Ishikawa (cell line): ENCODE results near the gene LMAN2.

Experiments used
- CEBPB ChIP-seq: IDR thresholded peaks from 2 replicates; pipeline ENCODE4 v1.6.1; 2012
- EGR1 ChIP-seq: IDR thresholded peaks from 2 replicates; pipeline ENCODE4 v1.6.1; 2012
- EP300 ChIP-seq: IDR thresholded peaks from 2 replicates; pipeline ENCODE4 v1.6.1; 2012; ENCODE audit warnings: borderline replicate concordance
- FOXM1 ChIP-seq: IDR thresholded peaks from 2 replicates; pipeline ENCODE4 v1.6.1; 2012; ENCODE audit warnings: low read depth, borderline replicate concordance
- MAX ChIP-seq: IDR thresholded peaks from 2 replicates; pipeline ENCODE4 v1.6.1; 2012
- NFIC ChIP-seq: IDR thresholded peaks from 2 replicates; pipeline ENCODE4 v1.6.1; 2012
- RAD21 ChIP-seq: IDR thresholded peaks from 2 replicates; pipeline ENCODE4 v1.6.1; 2012; ENCODE audit warnings: low read depth
- REST ChIP-seq: IDR thresholded peaks from 2 replicates; pipeline ENCODE4 v1.6.1; 2012; ENCODE audit warnings: low read depth, mild to moderate bottlenecking
- TAF1 ChIP-seq: IDR thresholded peaks from 2 replicates; pipeline ENCODE4 v1.6.1; 2012; ENCODE audit warnings: low read depth, mild to moderate bottlenecking
- YY1 ChIP-seq: IDR thresholded peaks from 2 replicates; pipeline ENCODE4 v1.6.1; 2012; ENCODE audit warnings: low read depth

DNA sequence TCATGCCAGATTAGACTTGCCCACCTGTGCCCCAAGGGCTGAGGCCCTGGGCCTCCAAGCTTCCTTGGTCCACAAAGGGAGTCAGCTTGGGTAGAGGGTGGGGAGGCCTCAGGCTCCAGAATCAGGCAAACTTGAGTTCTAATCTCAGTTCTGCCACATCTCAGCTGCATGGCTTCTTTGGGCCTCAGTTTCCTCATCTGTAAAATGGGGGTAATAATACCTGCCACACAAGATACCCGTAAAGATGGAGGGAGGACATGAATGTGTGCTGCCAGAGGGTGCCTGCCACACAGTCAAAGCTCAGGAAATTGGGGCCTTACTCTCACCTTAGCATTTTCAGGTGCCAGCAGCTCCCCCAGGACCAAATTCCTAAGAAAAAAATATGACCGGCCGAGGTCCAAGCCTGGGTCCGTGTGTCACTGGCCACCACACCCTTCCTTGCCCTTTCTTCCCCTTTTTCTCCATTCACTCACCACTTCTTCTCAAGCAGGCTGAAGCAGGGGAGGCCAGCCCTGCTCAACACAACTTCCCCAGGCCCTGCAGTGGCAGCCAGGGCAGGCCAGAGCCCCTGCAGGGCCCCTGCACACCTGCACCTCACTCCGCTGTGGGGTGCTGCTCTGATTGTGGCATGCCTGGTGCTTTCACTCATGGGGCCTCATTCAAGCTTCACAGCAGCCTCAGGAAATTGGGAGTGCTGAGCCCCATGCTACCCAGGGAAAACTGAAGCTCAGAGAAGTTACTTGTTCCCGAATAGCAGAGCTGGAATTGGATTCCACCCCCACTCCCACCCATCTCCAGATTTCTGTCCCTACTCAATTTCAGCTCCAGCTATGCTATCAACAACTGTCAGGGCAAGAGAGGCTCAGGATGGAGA lies 10.2 kb upstream of the LMAN2 start:
- TF ChIP-seq REST (no peak), MAX (no peak), TAF1 (no peak), FOXM1 (no peak), EP300 (no peak), RAD21 (no peak), YY1 (no peak), NFIC (no peak), EGR1 (no peak), CEBPB (no peak)
